Activated T-cell treated with anti-CD3 and anti-CD28 coated beads, Interleukin-2, amount 50 U/mL, for 24 hours (primary cell): ENCODE data around the gene NLGN4X.

ENCODE experiments used
- DNase-seq: peaks from one replicate; pipeline ENCODE4 v3.0.0-alpha.2; 2020
- H3K27ac Mint-ChIP-seq: 2 replicates; pipeline ENCODE4 v1.8.0; 2020; ENCODE audit warnings: mild to moderate bottlenecking, mixed read lengths
- H3K27me3 Mint-ChIP-seq: 2 replicates; pipeline ENCODE4 v1.8.0; 2020; ENCODE audit warnings: mixed read lengths
- H3K36me3 Mint-ChIP-seq: 2 replicates; pipeline ENCODE4 v1.8.0; 2020; ENCODE audit warnings: low read depth, mixed read lengths
- H3K4me1 Mint-ChIP-seq: 2 replicates; pipeline ENCODE4 v1.8.0; 2020; ENCODE audit warnings: low read depth, mixed read lengths
- H3K4me3 Mint-ChIP-seq: 2 replicates; pipeline ENCODE4 v1.8.0; 2020; ENCODE audit warnings: mild to moderate bottlenecking, moderate library complexity, mixed read lengths
- H3K9me3 Mint-ChIP-seq: 2 replicates; pipeline ENCODE4 v1.8.0; 2020; ENCODE audit warnings: mixed read lengths

NLGN4X gene

GRCh38 chrX:6012357-6012756, 216.3 kb downstream of the NLGN4X start:
- no peak for DNase-seq
- no peaks in the 10 kb centered on the region for H3K27me3 Mint-ChIP-seq
- no peaks in the 10 kb centered on the region for H3K4me1 Mint-ChIP-seq
- H3K27ac Mint-ChIP-seq: no peak overlapping the region
- H3K36me3 Mint-ChIP-seq: no peaks in the 10 kb centered on the region
- H3K9me3 Mint-ChIP-seq: no peaks in the 10 kb centered on the region
- no peak overlapping the region for H3K4me3 Mint-ChIP-seq

DNA sequence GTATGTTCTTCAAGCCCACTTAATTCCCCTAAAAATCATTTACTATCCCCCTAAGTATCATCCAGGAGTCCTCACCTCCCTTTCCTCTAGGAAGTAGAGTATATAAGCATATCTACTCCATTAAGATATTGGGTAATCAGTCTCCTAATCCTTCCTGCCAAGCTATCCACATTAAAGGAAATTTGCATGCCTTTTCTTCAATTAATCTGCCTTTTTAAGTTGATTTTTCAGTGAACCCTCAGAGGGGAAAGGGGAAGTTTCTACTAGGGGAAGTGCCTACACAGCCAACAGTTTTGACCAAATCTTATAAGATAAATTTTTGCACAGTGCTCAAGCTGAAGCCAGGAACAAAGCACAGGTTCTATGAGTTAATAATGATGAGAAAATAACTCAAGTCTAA, 222.8 kb downstream of the NLGN4X start:
- Mint-ChIP-seq H3K4me1 (no peaks in the 10 kb centered on the region), H3K36me3 (no peaks in the 10 kb centered on the region), H3K27me3 (no peaks in the 10 kb centered on the region), H3K9me3 (no peaks in the 10 kb centered on the region), H3K4me3 (no peak overlapping the region), H3K27ac (no peak overlapping the region)
- DNase-seq: no peak

DNA sequence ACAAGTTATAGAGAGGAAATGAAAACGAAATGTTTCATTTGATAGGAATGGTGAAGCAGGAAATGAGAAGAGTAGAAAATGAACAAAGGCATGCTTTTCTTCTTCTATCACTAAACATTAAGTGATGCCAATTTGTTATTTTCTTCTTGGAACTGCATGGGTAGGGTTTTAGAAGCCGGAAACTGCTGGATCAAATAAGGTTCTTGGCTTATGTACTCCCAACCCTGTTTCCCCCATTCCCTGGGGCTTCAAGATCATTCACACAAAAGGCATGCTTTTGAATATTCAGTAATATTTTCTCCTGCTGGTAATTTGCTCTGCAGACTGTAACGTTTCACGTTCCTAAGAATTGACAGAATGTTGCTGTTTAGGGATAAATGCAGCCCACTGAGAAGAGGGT, 224.1 kb downstream of the NLGN4X start:
- Mint-ChIP-seq H3K4me1 (no peaks in the 10 kb centered on the region), H3K27me3 (no peaks in the 10 kb centered on the region), H3K4me3 (no peak overlapping the region), H3K36me3 (no peaks in the 10 kb centered on the region), H3K9me3 (no peaks in the 10 kb centered on the region), H3K27ac (no peak overlapping the region)
- no peak for DNase-seq

GRCh38 chrX:6002056-6002455, 226.6 kb downstream of the NLGN4X start:
- no peak overlapping the region for H3K4me3 Mint-ChIP-seq
- no peaks in the 10 kb centered on the region for H3K27me3 Mint-ChIP-seq
- H3K36me3 Mint-ChIP-seq: no peaks in the 10 kb centered on the region
- no peak for DNase-seq
- H3K9me3 Mint-ChIP-seq: no peaks in the 10 kb centered on the region
- no peak overlapping the region for H3K27ac Mint-ChIP-seq
- no peaks in the 10 kb centered on the region for H3K4me1 Mint-ChIP-seq

DNA sequence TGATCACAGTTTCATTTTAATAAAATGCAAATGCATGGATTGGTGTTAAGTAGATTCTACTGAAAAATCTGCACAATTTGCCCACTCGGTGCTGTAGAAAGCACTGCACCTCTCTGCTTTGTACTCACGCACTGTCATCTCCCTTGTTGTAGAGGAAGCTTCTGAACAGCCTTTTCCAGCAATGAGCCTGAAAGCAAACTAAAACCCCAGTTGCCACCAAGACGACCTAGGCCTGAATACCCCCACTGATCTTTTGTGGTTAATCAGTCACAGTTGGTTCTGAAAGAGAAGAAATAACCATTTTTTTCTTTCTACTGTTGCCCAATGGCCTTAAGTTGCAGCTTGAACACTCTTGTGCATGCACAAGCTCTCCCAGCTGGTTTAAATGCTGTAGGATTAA, 229.8 kb downstream of the NLGN4X start:
- no peaks in the 10 kb centered on the region for H3K9me3 Mint-ChIP-seq
- no peak overlapping the region for H3K4me3 Mint-ChIP-seq
- H3K27ac Mint-ChIP-seq: no peak overlapping the region
- DNase-seq: no peak
- H3K36me3 Mint-ChIP-seq: no peaks in the 10 kb centered on the region
- H3K4me1 Mint-ChIP-seq: no peaks in the 10 kb centered on the region
- H3K27me3 Mint-ChIP-seq: no peaks in the 10 kb centered on the region

DNA sequence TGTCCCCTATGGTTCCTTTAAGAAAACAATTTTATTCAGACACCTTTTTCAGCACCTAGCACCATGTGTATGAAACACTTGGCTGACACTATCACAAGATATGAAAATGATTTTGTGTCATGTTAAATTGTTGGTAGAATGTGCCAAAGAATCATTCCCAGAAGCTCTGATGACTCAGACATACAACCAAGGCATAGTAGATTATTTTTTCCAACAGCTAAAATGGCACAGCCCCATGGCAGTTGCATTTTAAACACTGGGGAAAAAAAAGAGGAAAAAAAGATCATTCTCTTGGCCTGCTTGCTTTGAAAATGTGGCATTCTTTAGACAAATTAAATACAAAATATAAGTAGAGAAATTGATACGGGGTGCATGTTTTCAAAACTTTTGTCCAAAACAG, 230.2 kb downstream of the NLGN4X start:
- no peaks in the 10 kb centered on the region for H3K36me3 Mint-ChIP-seq
- DNase-seq: no peak
- H3K27me3 Mint-ChIP-seq: no peaks in the 10 kb centered on the region
- H3K9me3 Mint-ChIP-seq: no peaks in the 10 kb centered on the region
- no peaks in the 10 kb centered on the region for H3K4me1 Mint-ChIP-seq
- no peak overlapping the region for H3K27ac Mint-ChIP-seq
- no peak overlapping the region for H3K4me3 Mint-ChIP-seq

- Mint-ChIP-seq H3K27me3 (no peaks in the 10 kb centered on the region), H3K4me3 (no peak overlapping the region), H3K9me3 (peaks cover 4% of the 10 kb centered on the region), H3K27ac (no peak overlapping the region), H3K4me1 (no peaks in the 10 kb centered on the region), H3K36me3 (no peaks in the 10 kb centered on the region)
- no peak for DNase-seq
Measured at GRCh38 chrX:5991393-5991792, 237.3 kb downstream of the NLGN4X start.

GRCh38 chrX:5979338-5979737, 249.3 kb downstream of the NLGN4X start:
- H3K4me3 Mint-ChIP-seq: no peak overlapping the region
- peaks cover 2% of the 10 kb centered on the region for H3K27me3 Mint-ChIP-seq
- H3K36me3 Mint-ChIP-seq: no peaks in the 10 kb centered on the region
- H3K9me3 Mint-ChIP-seq: no peaks in the 10 kb centered on the region
- no peak for DNase-seq
- H3K4me1 Mint-ChIP-seq: no peaks in the 10 kb centered on the region
- H3K27ac Mint-ChIP-seq: no peak overlapping the region

DNA sequence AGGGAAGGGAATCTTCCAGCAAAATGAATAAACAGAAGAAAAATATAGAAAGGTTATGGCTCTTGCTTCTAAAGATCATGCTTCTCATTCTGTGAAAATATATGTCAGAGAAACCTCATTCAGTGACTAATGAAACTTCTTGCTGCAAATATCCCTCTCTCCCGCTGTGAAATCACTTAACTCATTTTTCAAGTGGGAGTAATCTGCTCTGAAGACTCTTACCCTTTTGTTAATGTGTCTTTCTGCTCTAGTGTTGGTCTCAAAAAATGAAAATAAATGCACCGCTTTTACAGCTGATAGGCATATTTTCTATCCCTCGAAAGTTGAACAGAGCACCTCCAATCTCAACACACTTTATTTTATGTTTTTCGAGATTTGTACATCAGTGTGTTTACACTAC, 252.3 kb downstream of the NLGN4X start:
- no peak for DNase-seq
- no peak overlapping the region for H3K27ac Mint-ChIP-seq
- H3K9me3 Mint-ChIP-seq: no peaks in the 10 kb centered on the region
- H3K4me3 Mint-ChIP-seq: no peak overlapping the region
- H3K4me1 Mint-ChIP-seq: no peaks in the 10 kb centered on the region
- no peaks in the 10 kb centered on the region for H3K36me3 Mint-ChIP-seq
- H3K27me3 Mint-ChIP-seq: no peaks in the 10 kb centered on the region

- Mint-ChIP-seq H3K4me3 (no peak overlapping the region), H3K4me1 (no peaks in the 10 kb centered on the region), H3K9me3 (no peaks in the 10 kb centered on the region), H3K36me3 (no peaks in the 10 kb centered on the region), H3K27me3 (no peaks in the 10 kb centered on the region), H3K27ac (no peak overlapping the region)
- no peak for DNase-seq
Measured at GRCh38 chrX:5971300-5971699, 257.4 kb downstream of the NLGN4X start.

DNA sequence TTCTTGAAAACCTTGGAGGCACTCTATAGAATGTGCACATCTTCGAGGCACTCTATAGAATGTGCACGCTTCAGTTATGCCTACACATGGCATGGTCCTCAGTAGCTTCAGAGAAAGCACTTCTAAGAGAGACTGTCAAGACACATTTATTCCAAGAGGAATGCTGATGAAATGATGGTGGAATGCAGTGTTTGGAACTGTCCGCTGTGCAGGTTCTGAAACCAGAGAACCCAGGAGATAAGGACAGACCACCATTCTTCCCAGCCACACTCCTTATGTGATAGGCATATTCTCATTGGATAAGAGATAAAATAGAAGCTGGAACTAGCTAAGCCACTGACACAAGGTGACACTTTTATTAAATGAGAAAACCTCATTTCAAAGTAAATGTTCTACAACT, 263.3 kb downstream of the NLGN4X start:
- Mint-ChIP-seq H3K4me1 (no peaks in the 10 kb centered on the region), H3K27me3 (no peaks in the 10 kb centered on the region), H3K4me3 (no peak overlapping the region), H3K27ac (no peak overlapping the region), H3K36me3 (no peaks in the 10 kb centered on the region), H3K9me3 (no peaks in the 10 kb centered on the region)
- DNase-seq: no peak

GRCh38 chrX:5959286-5959685, 269.4 kb downstream of the NLGN4X start:
- Mint-ChIP-seq H3K4me1 (no peaks in the 10 kb centered on the region), H3K9me3 (no peaks in the 10 kb centered on the region), H3K27me3 (no peaks in the 10 kb centered on the region), H3K36me3 (no peaks in the 10 kb centered on the region), H3K4me3 (no peak overlapping the region), H3K27ac (no peak overlapping the region)
- DNase-seq: no peak

- Mint-ChIP-seq H3K36me3 (no peaks in the 10 kb centered on the region), H3K9me3 (no peaks in the 10 kb centered on the region), H3K27me3 (no peaks in the 10 kb centered on the region), H3K4me1 (no peaks in the 10 kb centered on the region), H3K27ac (no peak overlapping the region), H3K4me3 (no peak overlapping the region)
- DNase-seq: no peak
Measured at GRCh38 chrX:5958523-5958922, 270.1 kb downstream of the NLGN4X start.

GRCh38 chrX:5957506-5957905, 271.2 kb downstream of the NLGN4X start:
- no peak overlapping the region for H3K27ac Mint-ChIP-seq
- no peaks in the 10 kb centered on the region for H3K9me3 Mint-ChIP-seq
- DNase-seq: no peak
- no peaks in the 10 kb centered on the region for H3K27me3 Mint-ChIP-seq
- H3K4me1 Mint-ChIP-seq: no peaks in the 10 kb centered on the region
- H3K4me3 Mint-ChIP-seq: no peak overlapping the region
- H3K36me3 Mint-ChIP-seq: no peaks in the 10 kb centered on the region

DNA sequence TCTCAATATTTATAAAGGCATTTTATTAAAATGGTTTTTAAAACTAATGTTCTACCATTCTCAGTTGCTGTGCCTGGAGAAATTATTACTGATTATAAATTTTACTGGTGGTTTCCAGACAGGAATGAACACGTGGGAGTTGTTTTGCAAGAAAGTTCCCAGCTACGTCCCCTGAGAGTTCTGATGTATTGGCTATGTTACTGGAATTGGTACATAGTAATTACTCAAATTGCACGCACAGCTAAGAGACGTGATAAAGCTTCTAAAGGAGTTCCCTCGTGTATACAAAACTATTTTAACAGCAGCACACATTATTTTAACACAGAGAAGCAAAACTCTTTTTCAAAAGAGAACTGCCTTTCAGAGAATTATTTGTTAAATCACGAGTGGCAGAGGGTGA, 292.2 kb downstream of the NLGN4X start:
- H3K36me3 Mint-ChIP-seq: no peaks in the 10 kb centered on the region

GRCh38 chrX:5928224-5928623, 300.4 kb downstream of the NLGN4X start:
- no peaks in the 10 kb centered on the region for H3K4me1 Mint-ChIP-seq

More for the DNA sequence above, 292.2 kb downstream of the NLGN4X start:
- H3K4me1 Mint-ChIP-seq: no peaks in the 10 kb centered on the region
- H3K9me3 Mint-ChIP-seq: peaks cover 4% of the 10 kb centered on the region
- DNase-seq: no peak
- no peak overlapping the region for H3K4me3 Mint-ChIP-seq
- no peak overlapping the region for H3K27ac Mint-ChIP-seq
- H3K27me3 Mint-ChIP-seq: no peaks in the 10 kb centered on the region

More at GRCh38 chrX:5928224-5928623, 300.4 kb downstream of the NLGN4X start:
- no peaks in the 10 kb centered on the region for H3K36me3 Mint-ChIP-seq
- no peak overlapping the region for H3K4me3 Mint-ChIP-seq
- H3K9me3 Mint-ChIP-seq: peaks cover 6% of the 10 kb centered on the region
- H3K27me3 Mint-ChIP-seq: no peaks in the 10 kb centered on the region
- H3K27ac Mint-ChIP-seq: no peak overlapping the region
- no peak for DNase-seq
